Gastroesophageal sphincter (tissue), 3 donors: ENCODE data around the gene CUTA.

Experiments
- CTCF ChIP-seq, 4 experiments: fragments of 200-600 bp in 2 of 4; fragments of 450-650 bp in 2 of 4; sonication (generic) in 1 of 4; IDR thresholded peaks; one replicate each; pipeline ENCODE4 v1.5.1; 2017 to 2019; ENCODE audit warnings: antibody characterized with exemption in 4 of 4, mild to moderate bottlenecking in 2 of 4, moderate library complexity in 2 of 4
- POLR2AphosphoS5 ChIP-seq: sonication (generic); formaldehyde crosslinking; IDR thresholded peaks from one replicate; pipeline ENCODE4 v1.6.1; 2017; ENCODE audit warnings: antibody characterized with exemption

GRCh38 chr6:33411632-33412005 is 6.3 kb downstream of the CUTA start:
- TF ChIP-seq CTCF (IDR thresholded peaks at IDR 0.05) (no peak), POLR2AphosphoS5 (no peak)
